Renal cortex interstitium (tissue), 11 donors: ENCODE results near the gene USP37. TPM values are rescaled to one million over a fixed set of nuclear protein-coding genes. Genes with fewer than 3 reads are reported as not detected.

Experiments used
- DNase-seq, 11 donors: peaks; one replicate each; pipeline ENCODE4 v3.0.0-alpha.2; 2013; ENCODE audit warnings: low read depth in 9 of 11, low spot score in 4 of 11; ENCODE audit errors: extremely low read depth in 1 of 11
- polyA plus RNA-seq, 3 donors: library from polyadenylated mRNA; unstranded; fragments of 120-200 nt; gene quantifications; one replicate each; pipeline ENCODE4 v1.2.1, GENCODE V29; 2013; ENCODE audit not compliant: insufficient read length in 3 of 3

The USP37 gene
- polyA plus RNA-seq, 3 donors: 14.8 to 18.6 (median 17.2) TPM

DNA sequence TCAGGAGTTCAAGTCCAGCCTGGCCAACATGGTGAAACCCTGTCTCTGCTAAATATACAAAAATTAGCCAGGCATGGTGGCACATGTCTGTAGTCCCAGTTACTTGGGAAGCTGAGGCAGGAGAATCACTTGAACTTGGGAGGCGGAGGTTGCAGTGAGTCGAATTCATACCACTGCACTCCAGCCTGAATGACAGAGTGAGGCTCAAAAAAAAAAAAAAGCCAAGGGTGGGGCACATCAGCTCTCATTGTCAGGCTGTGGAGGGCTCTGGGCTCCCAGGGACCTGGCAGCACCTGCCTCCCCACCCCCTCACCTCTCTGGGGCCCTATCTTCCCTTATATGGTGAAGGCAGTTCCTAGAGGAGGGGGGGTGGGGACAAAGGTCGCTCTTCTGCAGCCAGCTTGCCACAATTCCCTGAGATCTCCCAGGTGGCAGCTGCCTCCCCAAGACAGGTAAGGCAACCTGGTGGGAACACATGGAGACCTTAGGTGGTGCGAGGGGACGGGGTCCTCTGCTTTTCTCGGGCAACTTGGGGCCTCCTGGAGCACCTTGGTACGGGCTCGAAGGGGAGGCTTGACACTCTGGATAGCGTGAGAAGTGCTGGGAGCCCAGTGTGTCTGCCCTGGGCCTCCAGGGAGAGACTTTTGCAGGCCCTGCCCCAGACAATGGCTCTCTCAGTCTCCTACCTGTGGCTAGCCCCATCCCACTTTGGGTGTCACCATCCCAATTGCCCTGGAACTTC lies 149.3 kb downstream of the USP37 start, which contains the start of gene VIL1:
Gene VIL1, plus strand, starts transcription at position 407 of the 742 bp plus-strand sequence. CDS start 4,656 bp downstream, outside the sequence.
- no peak for DNase-seq

DNA sequence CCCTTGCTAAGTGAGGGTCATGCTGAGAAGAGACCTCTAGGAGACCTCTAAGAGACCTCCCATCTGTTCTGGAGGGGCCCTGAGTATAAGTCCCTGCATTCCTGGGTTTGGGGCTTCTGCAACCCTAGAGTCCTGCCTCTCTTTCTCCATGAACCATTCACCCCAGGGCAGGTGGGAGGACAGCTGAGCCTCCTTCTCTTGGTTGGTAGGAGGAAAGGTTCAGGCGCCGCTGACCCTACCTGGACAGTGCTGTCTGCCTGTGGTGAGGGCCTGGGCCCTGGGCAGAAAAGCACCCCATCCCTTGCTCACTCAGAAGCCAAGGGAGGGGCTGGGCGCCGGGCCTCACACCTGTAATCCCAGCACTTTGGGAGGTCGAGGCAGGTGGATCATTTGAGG lies 149.8 kb downstream of the USP37 start:
- DNase-seq: no peak

GRCh38 chr2:218407717-218408116 lies 160.4 kb downstream of the USP37 start:
- no peak for DNase-seq

GRCh38 chr2:218406949-218407618 lies 161.1 kb downstream of the USP37 start:
- peak in 1 of 11 donors; percentile 37 for DNase-seq

DNA sequence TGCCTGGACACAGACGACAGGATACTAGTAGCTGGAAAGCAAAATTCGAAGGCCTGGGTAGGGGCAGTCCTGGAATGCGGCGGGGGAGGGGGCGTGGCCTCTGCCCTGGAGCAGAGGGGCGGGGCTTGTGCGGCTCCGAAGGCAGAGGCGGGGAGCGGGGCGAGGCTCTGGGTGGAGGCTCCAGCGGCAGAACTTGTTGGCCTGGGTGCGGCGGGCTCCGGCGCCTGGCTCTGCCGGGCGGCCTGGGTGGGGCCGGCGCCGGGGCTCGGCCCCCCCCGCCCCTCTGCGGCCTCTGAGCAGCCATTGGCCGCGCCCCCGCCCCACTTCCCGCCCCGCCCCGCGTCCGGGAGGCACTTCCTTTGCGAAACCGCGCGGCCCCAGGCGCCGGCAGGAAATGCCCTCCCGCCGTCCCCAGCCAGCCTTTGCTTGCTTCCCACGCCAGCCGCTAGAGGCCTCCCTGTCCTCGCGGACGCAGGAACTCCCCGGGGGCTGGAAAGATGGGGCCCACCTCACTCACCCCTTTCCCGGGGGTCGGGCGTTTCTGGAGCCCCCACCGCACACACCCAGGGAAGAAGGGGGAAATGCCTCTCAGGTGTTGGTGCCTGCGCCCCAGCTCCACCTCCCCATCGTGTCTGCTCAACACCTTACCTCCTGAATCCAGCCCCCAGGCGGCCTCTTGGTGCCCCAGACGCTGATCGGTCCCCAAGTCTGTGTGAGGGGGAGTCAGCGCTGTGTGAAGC lies 161.8 kb downstream of the USP37 start:
- peak; percentile 68 to 95 (median 93) for DNase-seq

DNA sequence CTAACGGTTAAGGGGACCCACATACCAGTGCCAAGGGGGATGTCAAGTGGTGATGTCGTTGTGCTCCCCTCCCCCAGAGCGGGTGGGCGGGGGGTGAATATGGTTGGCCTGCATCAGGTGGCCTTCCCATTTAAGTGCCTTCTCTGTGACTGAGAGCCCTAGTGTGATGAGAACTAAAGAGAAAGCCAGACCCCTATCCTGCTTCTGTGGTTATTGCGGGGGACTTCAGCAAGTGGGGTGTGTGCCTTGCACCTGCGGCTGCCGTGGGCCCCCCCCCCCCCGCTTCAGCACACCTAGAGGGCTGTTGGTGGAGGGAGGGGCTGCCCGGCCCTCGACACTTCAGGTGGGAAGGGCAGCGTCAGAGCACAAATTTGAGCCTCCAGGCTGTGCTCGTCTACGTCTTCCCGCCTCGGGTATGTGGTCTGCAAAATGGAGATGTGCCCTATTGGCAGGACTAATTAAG lies 162.4 kb downstream of the USP37 start:
- peak in 1 of 11 donors; percentile 39 for DNase-seq

- DNase-seq: no peak
Measured at GRCh38 chr2:218405086-218405745, 162.9 kb downstream of the USP37 start.

DNA sequence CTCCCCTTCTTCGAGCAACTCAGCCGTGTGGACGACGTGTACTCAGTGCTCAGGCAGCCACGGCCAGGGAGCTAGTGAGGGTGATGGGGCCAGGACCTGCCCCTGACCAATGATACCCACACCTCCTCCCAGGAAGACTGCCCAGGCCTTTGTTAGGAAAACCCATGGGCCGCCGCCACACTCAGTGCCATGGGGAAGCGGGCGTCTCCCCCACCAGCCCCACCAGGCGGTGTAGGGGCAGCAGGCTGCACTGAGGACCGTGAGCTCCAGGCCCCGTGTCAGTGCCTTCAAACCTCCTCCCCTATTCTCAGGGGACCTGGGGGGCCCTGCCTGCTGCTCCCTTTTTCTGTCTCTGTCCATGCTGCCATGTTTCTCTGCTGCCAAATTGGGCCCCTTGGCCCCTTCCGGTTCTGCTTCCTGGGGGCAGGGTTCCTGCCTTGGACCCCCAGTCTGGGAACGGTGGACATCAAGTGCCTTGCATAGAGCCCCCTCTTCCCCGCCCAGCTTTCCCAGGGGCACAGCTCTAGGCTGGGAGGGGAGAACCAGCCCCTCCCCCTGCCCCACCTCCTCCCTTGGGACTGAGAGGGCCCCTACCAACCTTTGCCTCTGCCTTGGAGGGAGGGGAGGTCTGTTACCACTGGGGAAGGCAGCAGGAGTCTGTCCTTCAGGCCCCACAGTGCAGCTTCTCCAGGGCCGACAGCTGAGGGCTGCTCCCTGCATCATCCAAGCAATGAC lies 163.6 kb downstream of the USP37 start:
- DNase-seq: no peak

DNA sequence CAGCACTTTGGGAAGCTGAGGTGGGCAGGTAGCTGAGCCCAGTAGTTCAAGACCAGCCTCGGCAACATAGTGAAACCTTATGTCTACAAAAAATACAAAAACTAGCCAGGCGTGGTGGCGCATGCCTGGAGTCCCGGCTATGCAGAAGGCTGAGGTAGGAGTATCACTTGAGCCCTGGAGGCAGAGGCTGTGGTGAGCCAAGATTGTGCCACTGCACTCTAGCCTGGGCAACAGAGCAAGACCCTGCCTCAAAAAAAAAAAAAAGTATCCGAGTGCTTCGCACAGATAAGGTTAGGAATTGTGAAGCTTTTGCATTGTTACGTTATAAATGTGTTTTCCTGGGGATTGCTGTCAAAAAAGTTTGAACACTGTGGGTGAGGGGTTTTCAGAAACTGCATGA lies 164.3 kb downstream of the USP37 start:
- no peak for DNase-seq

GRCh38 chr2:218402911-218403411 lies 165.2 kb downstream of the USP37 start:
- DNase-seq: no peak

DNA sequence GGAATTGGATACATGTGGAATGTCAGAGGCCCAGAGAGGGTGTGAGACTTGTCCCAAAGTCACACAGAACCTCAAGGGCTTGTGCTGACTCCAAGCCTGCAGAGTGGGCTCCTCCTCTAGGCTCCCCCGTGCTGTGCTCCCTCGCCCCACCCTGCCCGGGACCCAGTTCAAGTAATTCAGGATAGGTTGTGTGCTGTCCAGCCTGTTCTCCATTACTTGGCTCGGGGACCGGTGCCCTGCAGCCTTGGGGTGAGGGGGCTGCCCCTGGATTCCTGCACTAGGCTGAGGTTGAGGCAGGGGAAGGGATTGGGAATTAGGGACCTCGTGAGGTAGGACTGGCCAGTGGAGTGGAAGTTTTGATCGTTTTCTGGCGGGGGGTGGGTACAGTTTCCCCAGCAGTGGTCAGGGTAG lies 165.7 kb downstream of the USP37 start:
- DNase-seq: no peak

- no peak for DNase-seq
Measured at GRCh38 chr2:218401890-218402289, 166.3 kb downstream of the USP37 start.

- no peak for DNase-seq
Measured at GRCh38 chr2:218400930-218401881, 166.9 kb downstream of the USP37 start.
